ENCODE results near the gene RABL2B.

DNA sequence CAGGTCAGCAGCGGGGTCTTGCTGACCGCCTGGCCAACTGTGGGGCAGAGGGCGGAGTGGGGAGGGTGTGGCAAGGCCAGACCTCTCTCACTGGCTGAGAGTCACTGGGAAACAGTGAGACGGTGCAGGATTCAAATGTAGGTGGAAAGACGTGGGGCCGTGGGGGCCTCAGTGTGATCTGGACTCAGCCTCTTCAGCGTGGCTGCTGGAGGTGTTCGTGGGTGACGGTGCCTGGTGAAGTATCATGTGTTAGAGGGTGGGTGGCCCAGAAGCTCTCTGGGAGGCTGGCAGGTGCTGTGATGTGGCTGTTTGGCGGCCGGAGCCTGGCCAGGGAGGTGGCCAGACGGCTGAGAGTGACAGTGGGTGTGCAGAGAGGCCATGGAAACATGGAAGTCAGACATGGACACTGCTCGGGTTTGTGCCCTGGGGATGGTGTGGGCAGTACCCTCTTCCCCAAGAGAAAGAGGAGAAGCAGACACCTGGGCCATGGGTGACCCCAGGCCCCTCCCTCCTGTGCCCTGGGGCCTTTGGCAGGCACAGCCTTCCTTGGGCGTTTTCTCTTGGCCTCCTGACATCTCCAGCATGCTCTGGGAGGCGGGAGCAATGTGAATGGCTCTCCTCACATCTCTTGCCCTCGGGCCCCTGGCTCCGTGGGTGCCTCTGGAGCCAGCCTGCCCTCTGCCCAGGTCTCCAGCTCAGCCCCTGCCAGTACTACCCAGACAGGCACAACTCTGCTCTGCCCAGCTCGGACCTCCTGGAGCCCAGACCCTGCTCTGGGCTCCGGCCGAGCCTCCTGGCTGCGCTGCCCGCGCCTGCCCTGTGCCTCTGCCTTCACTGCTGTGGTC is 55.5 kb downstream of the RABL2B start:
- TF ChIP-seq, protein P1, sequence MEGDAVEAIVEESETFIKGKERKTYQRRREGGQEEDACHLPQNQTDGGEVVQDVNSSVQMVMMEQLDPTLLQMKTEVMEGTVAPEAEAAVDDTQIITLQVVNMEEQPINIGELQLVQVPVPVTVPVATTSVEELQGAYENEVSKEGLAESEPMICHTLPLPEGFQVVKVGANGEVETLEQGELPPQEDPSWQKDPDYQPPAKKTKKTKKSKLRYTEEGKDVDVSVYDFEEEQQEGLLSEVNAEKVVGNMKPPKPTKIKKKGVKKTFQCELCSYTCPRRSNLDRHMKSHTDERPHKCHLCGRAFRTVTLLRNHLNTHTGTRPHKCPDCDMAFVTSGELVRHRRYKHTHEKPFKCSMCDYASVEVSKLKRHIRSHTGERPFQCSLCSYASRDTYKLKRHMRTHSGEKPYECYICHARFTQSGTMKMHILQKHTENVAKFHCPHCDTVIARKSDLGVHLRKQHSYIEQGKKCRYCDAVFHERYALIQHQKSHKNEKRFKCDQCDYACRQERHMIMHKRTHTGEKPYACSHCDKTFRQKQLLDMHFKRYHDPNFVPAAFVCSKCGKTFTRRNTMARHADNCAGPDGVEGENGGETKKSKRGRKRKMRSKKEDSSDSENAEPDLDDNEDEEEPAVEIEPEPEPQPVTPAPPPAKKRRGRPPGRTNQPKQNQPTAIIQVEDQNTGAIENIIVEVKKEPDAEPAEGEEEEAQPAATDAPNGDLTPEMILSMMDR (IDR thresholded peaks at IDR 0.05), result no peak
- no peak for TF ChIP-seq POLR2AphosphoS5 (IDR thresholded peaks at IDR 0.05; ENCODE audit: low read depth, low read length)
- TF ChIP-seq, protein P2, sequence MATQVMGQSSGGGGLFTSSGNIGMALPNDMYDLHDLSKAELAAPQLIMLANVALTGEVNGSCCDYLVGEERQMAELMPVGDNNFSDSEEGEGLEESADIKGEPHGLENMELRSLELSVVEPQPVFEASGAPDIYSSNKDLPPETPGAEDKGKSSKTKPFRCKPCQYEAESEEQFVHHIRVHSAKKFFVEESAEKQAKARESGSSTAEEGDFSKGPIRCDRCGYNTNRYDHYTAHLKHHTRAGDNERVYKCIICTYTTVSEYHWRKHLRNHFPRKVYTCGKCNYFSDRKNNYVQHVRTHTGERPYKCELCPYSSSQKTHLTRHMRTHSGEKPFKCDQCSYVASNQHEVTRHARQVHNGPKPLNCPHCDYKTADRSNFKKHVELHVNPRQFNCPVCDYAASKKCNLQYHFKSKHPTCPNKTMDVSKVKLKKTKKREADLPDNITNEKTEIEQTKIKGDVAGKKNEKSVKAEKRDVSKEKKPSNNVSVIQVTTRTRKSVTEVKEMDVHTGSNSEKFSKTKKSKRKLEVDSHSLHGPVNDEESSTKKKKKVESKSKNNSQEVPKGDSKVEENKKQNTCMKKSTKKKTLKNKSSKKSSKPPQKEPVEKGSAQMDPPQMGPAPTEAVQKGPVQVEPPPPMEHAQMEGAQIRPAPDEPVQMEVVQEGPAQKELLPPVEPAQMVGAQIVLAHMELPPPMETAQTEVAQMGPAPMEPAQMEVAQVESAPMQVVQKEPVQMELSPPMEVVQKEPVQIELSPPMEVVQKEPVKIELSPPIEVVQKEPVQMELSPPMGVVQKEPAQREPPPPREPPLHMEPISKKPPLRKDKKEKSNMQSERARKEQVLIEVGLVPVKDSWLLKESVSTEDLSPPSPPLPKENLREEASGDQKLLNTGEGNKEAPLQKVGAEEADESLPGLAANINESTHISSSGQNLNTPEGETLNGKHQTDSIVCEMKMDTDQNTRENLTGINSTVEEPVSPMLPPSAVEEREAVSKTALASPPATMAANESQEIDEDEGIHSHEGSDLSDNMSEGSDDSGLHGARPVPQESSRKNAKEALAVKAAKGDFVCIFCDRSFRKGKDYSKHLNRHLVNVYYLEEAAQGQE (IDR thresholded peaks at IDR 0.05; ENCODE audit: insufficient read depth in 1 of 2, low read depth in 2 of 2, low read length in 1 of 2), result no peak
